Stomach (tissue), 9 donors: Measurements from ENCODE around the gene RGMA. TPM values are rescaled to one million over a fixed set of nuclear protein-coding genes. Genes with fewer than 3 reads are reported as not detected.
"Not testable (repeated sequence)": the region's sequence is repeated elsewhere in the genome, so short reads cannot be mapped to it uniquely, and the experiment has no call there.

Source experiments
- DNase-seq, 2 donors: peaks; one replicate each; pipeline versions ENCODE4 v3.0.0 to v3.0.0-alpha.2; 2013 to 2019
- H3K27ac ChIP-seq, 5 donors: fragments of 200-600 bp in 4 of 5; sonication (generic) in 4 of 5; one replicate each; pipeline ENCODE4 v1.5.1; 2013 to 2019; ENCODE audit warnings: mild to moderate bottlenecking in 1 of 5, moderate library complexity in 1 of 5
- H3K27me3 ChIP-seq, 3 donors: fragments of 200-600 bp; sonication (generic); one replicate each; pipeline ENCODE4 v1.5.1; 2017 to 2019; ENCODE audit warnings: mixed run types in 1 of 3
- H3K36me3 ChIP-seq, 4 donors: fragments of 200-600 bp; sonication (generic); 1 replicate in 3 of 4; 2 replicates in 1 of 4; pipeline ENCODE4 v1.5.1; 2016 to 2019
- H3K4me1 ChIP-seq, 4 donors: fragments of 200-600 bp; sonication (generic); one replicate each; pipeline ENCODE4 v1.5.1; 2016 to 2019
- H3K4me3 ChIP-seq, 4 donors: fragments of 200-600 bp; sonication (generic) in 3 of 4; one replicate each; pipeline ENCODE4 v1.5.1; 2016 to 2019; ENCODE audit warnings: mild to moderate bottlenecking in 1 of 4
- H3K9me3 ChIP-seq, 4 donors: fragments of 200-600 bp; sonication (generic); one replicate each; pipeline ENCODE4 v1.5.1; 2016 to 2019
- EP300 ChIP-seq: sonication (generic); formaldehyde crosslinking; IDR thresholded peaks from one replicate; pipeline ENCODE4 v1.6.1; 2017; ENCODE audit warnings: antibody characterized with exemption
- POLR2A ChIP-seq, 4 donors: fragments of 450-650 bp; IDR thresholded peaks; one replicate each; pipeline ENCODE4 v1.6.1; 2016; ENCODE audit warnings: antibody characterized with exemption in 4 of 4, control low read depth in 2 of 4, mild to moderate bottlenecking in 1 of 4, moderate library complexity in 1 of 4
- POLR2AphosphoS5 ChIP-seq, 3 donors: sonication (generic); formaldehyde crosslinking; IDR thresholded peaks; one replicate each; pipeline ENCODE4 v1.6.1; 2016; ENCODE audit warnings: antibody characterized with exemption in 3 of 3
- WGBS, 5 donors: extraction: QIAGEN DNeasy Blood & Tissue Kit in 3 of 5; methylation state at CpG; one replicate each; pipeline versions ENCODE4 v1.1.5 to v1.1.7; 2013 to 2018; 5-methylcytosine and 5-hydroxymethylcytosine counted together
- intact Hi-C: fragments of 100-400 bp; cut with DNase I; formaldehyde crosslinking; loops from one replicate; pipeline ENCODE4 v1.15.1; 2023; ENCODE audit warnings: low total_unique reads
- polyA plus RNA-seq, 3 donors: library from polyadenylated mRNA; stranded (reverse); fragments of 200-250 nt; gene quantifications; one replicate each; pipeline ENCODE4 v1.2.3, GENCODE V29; 2013
- total RNA-seq, 5 donors: library from RNA; depleted of rRNA; stranded (reverse); fragments of >200 nt; gene quantifications; one replicate each; pipeline versions ENCODE4 v1.1.0 to v1.2.3, GENCODE V29; 2014 to 2016
- TF ChIP-seq, protein P1 (sequence below), 7 experiments: fragments of 450-650 bp in 4 of 7; fragments of 200-600 bp in 3 of 7; sonication (generic) in 3 of 7; IDR thresholded peaks; one replicate each; pipeline ENCODE4 v1.5.1; 2016 to 2019; ENCODE audit warnings: antibody characterized with exemption in 7 of 7, control low read depth in 2 of 7, mild to moderate bottlenecking in 1 of 7
- donor health status: healthy with polysubstance abuse.
- donor health status: Bipolar disorder and iron deficiency.
- donor health status: healthy.

The RGMA gene
- total and polyA plus RNA-seq, 8 donors = 1.7 to 64.2 (median 16.1) TPM

DNA sequence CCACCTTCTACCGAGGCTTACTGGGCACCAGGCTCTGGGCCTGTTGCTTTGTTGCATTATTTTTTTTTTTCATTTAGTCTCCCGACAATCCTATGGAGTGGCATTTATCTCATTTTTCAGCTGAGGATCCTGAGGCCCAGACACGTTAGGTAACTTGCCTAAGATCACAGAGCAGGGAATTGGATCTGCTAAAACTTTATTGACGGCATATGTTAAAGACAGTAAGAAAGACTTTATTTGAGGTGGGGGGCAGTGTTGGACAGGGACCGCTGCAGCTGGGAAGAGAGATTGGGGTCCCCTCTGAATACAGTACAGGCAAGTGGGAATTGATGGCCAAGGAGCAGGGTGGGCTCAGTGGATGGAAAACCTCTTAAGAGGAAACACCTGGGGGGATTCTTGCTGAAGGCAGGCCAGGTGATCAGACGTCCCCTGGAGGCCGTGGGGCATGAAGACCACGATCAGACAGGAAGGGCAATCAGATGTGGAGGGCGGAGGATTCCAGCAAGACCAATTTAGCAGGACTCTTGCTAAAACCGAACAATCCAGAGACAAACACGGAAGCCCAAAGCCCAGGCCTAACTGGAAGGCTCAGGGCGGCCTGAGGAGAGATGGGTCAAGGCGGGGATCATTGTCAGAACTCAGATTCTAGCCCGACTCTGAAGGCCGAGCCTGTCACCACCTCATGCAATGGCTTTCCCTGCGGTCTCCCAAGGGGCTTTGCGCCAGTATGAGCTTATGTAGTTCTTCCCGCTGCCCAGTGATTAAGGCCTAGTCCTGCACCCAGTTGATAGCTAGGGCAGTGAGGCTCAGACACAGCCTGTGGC, 53.7 kb downstream of the RGMA start:
- 76 to 83% (median 82%) methylated on average over 17 to 18 of the region's 18 CpGs for WGBS, 5 donors
- Histone ChIP-seq H3K4me3 (no peak overlapping the region), H3K9me3 (no peaks in the 10 kb centered on the region), H3K27ac (peak overlapping the region in 1 of 5 donors; percentile 32), H3K4me1 (peaks cover 12 to 39% (median 23%) of the 10 kb centered on the region in 4 donors), H3K36me3 (no peaks in the 10 kb centered on the region), H3K27me3 (peaks cover 0 to 5% (median 0%) of the 10 kb centered on the region in 3 donors)
- DNase-seq = no peak
- intact Hi-C loops = no loop called here
- no peak for TF ChIP-seq POLR2A (IDR thresholded peaks at IDR 0.05)
- TF ChIP-seq, protein P1, sequence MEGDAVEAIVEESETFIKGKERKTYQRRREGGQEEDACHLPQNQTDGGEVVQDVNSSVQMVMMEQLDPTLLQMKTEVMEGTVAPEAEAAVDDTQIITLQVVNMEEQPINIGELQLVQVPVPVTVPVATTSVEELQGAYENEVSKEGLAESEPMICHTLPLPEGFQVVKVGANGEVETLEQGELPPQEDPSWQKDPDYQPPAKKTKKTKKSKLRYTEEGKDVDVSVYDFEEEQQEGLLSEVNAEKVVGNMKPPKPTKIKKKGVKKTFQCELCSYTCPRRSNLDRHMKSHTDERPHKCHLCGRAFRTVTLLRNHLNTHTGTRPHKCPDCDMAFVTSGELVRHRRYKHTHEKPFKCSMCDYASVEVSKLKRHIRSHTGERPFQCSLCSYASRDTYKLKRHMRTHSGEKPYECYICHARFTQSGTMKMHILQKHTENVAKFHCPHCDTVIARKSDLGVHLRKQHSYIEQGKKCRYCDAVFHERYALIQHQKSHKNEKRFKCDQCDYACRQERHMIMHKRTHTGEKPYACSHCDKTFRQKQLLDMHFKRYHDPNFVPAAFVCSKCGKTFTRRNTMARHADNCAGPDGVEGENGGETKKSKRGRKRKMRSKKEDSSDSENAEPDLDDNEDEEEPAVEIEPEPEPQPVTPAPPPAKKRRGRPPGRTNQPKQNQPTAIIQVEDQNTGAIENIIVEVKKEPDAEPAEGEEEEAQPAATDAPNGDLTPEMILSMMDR (IDR thresholded peaks at IDR 0.05) = no peak
- TF ChIP-seq POLR2AphosphoS5 (IDR thresholded peaks at IDR 0.05) = no peak
- TF ChIP-seq EP300 = no peak

DNA sequence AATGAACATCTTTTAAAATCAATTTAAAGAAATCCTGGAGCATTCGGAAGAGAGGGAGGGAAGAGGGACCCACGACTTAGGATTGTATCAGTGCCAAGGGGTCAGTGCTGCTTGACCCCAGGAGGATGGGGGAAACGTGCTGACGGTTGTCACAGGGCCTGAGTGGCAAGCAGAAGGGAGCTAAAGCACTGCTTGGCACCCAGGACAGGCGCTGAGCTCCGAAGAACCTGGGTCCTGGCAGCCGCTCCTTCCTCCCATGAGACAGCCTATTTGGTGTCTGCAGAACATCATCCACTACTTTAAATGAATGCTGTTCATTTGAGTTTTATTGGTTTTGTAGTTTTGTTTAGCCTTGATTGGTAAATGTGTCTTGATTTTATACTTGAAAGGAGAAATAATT, 54.5 kb downstream of the RGMA start:
- Histone ChIP-seq H3K36me3 (no peaks in the 10 kb centered on the region), H3K4me3 (no peak overlapping the region), H3K27ac (peak overlapping the region in 1 of 5 donors; percentile 32), H3K27me3 (peaks cover 0 to 5% (median 0%) of the 10 kb centered on the region in 3 donors), H3K4me1 (peaks cover 20 to 47% (median 31%) of the 10 kb centered on the region in 4 donors), H3K9me3 (no peaks in the 10 kb centered on the region)
- WGBS, 5 donors = 74 to 78% (median 78%) methylated on average over 7 of the region's 7 CpGs
- intact Hi-C loops = loop anchor here (5.0 kb wide), 1 partner anchor 1088 kb away; no protein-coding TSS in a partner anchor
- no peak for TF ChIP-seq POLR2A (IDR thresholded peaks at IDR 0.05)
- TF ChIP-seq, protein P1 (IDR thresholded peaks at IDR 0.05) = no peak
- TF ChIP-seq EP300 = no peak
- no peak for TF ChIP-seq POLR2AphosphoS5 (IDR thresholded peaks at IDR 0.05)
- DNase-seq = peak in 1 of 2 donors; percentile 9

DNA sequence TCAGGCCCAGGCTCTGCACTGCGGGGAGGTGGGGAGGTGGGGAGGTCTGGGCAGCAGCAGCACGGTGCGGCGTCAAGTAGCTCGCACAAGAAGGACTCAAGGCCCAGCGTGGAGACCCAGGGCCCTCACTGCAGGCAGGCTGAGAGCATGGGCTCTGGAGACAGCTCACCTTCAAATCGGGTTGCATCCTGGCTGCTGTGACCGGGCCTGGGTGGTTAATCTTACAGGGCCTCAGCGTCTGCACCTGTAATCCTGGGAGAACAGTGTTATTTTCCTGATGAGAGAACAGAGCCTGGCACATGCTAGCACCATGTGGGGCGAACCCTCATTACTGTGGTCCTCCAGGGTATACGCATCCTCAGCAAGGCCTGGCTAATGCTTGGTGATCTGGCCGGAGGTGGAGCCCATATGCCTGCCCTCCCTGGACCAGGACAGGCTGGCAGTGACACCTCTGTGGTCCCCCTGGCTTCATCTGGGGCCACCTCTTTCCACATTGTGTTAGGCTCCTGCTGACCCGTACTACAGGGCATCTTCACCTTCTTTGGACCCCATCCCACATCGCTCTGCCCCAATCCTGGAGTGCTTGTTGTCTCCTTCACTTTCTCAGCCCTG, 55.5 kb downstream of the RGMA start:
- intact Hi-C loops = loop anchor here (5.0 kb wide), 1 partner anchor 1089 kb away; no protein-coding TSS in a partner anchor
- H3K27me3 ChIP-seq = peaks cover 0 to 5% (median 0%) of the 10 kb centered on the region in 3 donors
- H3K36me3 ChIP-seq = no peaks in the 10 kb centered on the region
- peaks cover 30 to 57% (median 41%) of the 10 kb centered on the region in 4 donors for H3K4me1 ChIP-seq
- TF ChIP-seq POLR2A (IDR thresholded peaks at IDR 0.05) (no peak), POLR2AphosphoS5 (IDR thresholded peaks at IDR 0.05) (no peak), EP300 (no peak)
- TF ChIP-seq, protein P1 (IDR thresholded peaks at IDR 0.05) = no peak
- H3K9me3 ChIP-seq = no peaks in the 10 kb centered on the region
- DNase-seq = peak in 1 of 2 donors; percentile 22
- no peak overlapping the region for H3K4me3 ChIP-seq
- no peak overlapping the region for H3K27ac ChIP-seq
- WGBS, 5 donors = 87 to 95% (median 89%) methylated on average over 11 to 14 of the region's 14 CpGs

DNA sequence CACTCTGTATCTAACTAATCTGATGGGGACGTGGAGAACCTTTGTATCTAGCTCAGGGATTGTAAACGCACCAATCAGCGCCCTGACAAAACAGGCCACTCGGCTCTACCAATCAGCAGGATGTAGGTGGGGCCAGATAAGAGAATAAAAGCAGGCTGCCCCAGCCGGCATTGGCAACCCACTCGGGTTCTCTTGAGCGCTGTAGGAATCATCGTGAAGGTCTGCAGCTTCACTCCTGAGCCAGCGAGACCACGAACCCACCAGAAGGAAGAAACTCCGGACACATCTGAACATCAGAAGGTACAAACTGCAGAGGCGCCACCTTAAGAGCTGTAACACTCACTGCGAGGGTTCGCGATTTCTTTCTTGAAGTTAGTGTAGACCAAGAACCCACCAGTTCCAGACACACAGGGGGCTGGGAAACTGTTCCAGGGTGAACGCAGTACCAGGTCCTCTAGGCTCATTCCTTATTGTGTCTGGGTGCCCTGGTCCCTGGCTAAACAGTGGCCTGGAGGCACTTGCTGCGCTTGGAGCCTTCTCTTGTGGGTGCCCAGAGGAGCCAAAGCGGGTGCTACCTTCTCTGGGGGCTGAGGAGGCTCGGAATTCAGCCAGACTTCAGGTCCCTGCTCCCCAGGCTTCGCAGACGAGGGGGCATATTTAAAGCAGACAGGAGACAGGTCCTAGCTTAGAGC, 56.4 kb downstream of the RGMA start:
- H3K9me3 ChIP-seq, H3K27ac ChIP-seq, H3K27me3 ChIP-seq, H3K36me3 ChIP-seq, H3K4me3 ChIP-seq: not testable (repeated sequence)
- DNase-seq = peak in 1 of 2 donors; percentile 10
- 83 to 91% (median 88%) methylated on average over 17 to 21 of the region's 21 CpGs for WGBS, 5 donors
- intact Hi-C loops = loop anchor here (5.0 kb wide), 1 partner anchor 1090 kb away; no protein-coding TSS in a partner anchor
- H3K4me1 ChIP-seq = peaks cover 34 to 59% (median 46%) of the 10 kb centered on the region in 4 donors

DNA sequence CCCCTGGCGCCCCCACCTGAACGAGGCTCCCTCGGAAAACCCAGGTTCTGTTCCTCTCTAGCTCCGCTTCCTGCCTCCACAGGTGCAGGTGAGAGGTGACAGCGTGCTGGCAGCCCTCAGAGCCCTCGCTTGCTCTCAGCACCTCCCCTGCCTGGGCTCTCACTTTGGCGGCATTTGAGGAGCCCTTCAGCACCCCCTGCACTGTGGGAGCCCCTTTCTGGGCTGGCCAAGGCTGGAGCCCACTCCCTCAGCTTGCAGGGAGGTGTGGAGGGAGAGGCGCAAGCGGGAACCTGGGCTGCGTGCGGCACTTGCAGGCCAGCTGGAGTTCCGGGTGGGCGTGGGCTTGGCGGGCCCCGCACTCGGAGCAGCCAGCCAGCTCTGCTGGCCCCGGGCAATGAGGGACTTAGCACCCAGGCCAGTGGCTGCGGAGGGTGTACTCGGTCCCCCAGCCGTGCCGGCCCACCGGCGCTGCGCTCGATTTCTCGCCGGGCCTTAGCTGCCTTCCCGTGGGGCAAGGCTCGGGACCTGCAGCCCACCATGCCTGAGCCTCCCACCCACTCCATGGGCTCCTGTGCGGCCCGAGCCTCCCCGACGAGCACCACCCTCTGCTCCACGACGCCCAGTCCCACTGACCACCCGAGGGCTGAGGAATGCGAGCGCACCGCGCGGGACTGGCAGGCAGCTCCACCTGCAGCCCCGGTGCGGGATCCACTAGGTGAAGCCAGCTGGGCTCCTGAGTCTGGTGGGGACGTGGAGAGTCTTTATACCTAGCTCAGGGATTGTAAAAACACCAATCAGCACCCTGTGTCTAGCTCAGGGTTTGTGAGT, 57.2 kb downstream of the RGMA start:
- peaks cover 40 to 59% (median 50%) of the 10 kb centered on the region in 4 donors for H3K4me1 ChIP-seq
- not testable (repeated sequence) for H3K9me3 ChIP-seq, H3K36me3 ChIP-seq, H3K27me3 ChIP-seq, H3K4me3 ChIP-seq, H3K27ac ChIP-seq
- intact Hi-C loops = loop anchor here (5.0 kb wide), 1 partner anchor 1091 kb away; no protein-coding TSS in a partner anchor
- 90 to 96% (median 95%) methylated on average over 32 to 44 of the region's 44 CpGs for WGBS, 5 donors
- peak in 1 of 2 donors; percentile 17 for DNase-seq
